SK-N-MC (cell line): ENCODE results near the gene NUDT1.

Source experiments
- EZH2 ChIP-seq: fragments of 200-600 bp; sonication (generic); IDR thresholded peaks from one replicate; pipeline ENCODE4 v1.6.1; 2017; ENCODE audit warnings: antibody characterized with exemption
- FOXP2 ChIP-seq: optimal IDR thresholded peaks from 2 replicates; pipeline ENCODE3; 2011; ENCODE audit warnings: mild to moderate bottlenecking, moderate library complexity; ENCODE audit not compliant: insufficient read depth; ENCODE audit errors: extremely low read length, control extremely low read depth
- POLR2AphosphoS5 ChIP-seq: IDR thresholded peaks from 2 replicates; pipeline ENCODE4 v1.6.1; 2012; ENCODE audit warnings: mild to moderate bottlenecking, low read depth, low read length, borderline replicate concordance

DNA sequence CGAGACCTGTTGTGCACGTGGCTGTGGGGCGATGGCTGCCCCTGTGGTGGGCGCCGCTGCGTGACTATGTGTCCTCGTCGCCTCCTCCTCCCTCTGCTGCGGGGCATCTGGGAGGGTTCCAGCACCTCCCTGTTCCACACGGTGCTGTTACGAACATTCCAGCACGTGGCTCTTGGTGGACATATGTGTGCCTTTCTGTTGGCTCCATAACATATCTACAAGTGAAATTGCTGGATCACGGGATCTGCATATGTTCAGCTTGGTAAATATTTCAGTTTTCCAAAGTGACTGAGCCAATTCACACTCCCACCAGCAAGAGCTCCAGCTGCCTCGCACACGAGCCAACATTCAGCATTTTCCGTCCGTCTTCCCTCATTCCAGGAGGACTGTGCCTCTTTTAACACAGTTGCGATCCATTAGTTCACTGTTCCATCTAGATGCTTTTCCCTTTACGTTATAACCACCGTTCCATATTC, 47.1 kb downstream of the NUDT1 start:
- TF ChIP-seq EZH2 (no peak), POLR2AphosphoS5 (no peak), FOXP2 (no peak)
